Stomach (tissue), 9 donors: ENCODE results near the gene WIZ. TPM values are rescaled to one million over a fixed set of nuclear protein-coding genes. Genes with fewer than 3 reads are reported as not detected.
"Not testable (repeated sequence)": the region's sequence is repeated elsewhere in the genome, so short reads cannot be mapped to it uniquely, and the experiment has no call there.

Experiments used
- DNase-seq, 2 donors: peaks; one replicate each; pipeline versions ENCODE4 v3.0.0 to v3.0.0-alpha.2; 2013 to 2019
- H3K27ac ChIP-seq, 5 donors: fragments of 200-600 bp in 4 of 5; sonication (generic) in 4 of 5; one replicate each; pipeline ENCODE4 v1.5.1; 2013 to 2019; ENCODE audit warnings: mild to moderate bottlenecking in 1 of 5, moderate library complexity in 1 of 5
- H3K27me3 ChIP-seq, 3 donors: fragments of 200-600 bp; sonication (generic); one replicate each; pipeline ENCODE4 v1.5.1; 2017 to 2019; ENCODE audit warnings: mixed run types in 1 of 3
- H3K36me3 ChIP-seq, 4 donors: fragments of 200-600 bp; sonication (generic); 1 replicate in 3 of 4; 2 replicates in 1 of 4; pipeline ENCODE4 v1.5.1; 2016 to 2019
- H3K4me1 ChIP-seq, 4 donors: fragments of 200-600 bp; sonication (generic); one replicate each; pipeline ENCODE4 v1.5.1; 2016 to 2019
- H3K4me3 ChIP-seq, 4 donors: fragments of 200-600 bp; sonication (generic) in 3 of 4; one replicate each; pipeline ENCODE4 v1.5.1; 2016 to 2019; ENCODE audit warnings: mild to moderate bottlenecking in 1 of 4
- H3K9me3 ChIP-seq, 4 donors: fragments of 200-600 bp; sonication (generic); one replicate each; pipeline ENCODE4 v1.5.1; 2016 to 2019
- EP300 ChIP-seq: sonication (generic); formaldehyde crosslinking; IDR thresholded peaks from one replicate; pipeline ENCODE4 v1.6.1; 2017; ENCODE audit warnings: antibody characterized with exemption
- POLR2A ChIP-seq, 4 donors: fragments of 450-650 bp; IDR thresholded peaks; one replicate each; pipeline ENCODE4 v1.6.1; 2016; ENCODE audit warnings: antibody characterized with exemption in 4 of 4, control low read depth in 2 of 4, mild to moderate bottlenecking in 1 of 4, moderate library complexity in 1 of 4
- POLR2AphosphoS5 ChIP-seq, 3 donors: sonication (generic); formaldehyde crosslinking; IDR thresholded peaks; one replicate each; pipeline ENCODE4 v1.6.1; 2016; ENCODE audit warnings: antibody characterized with exemption in 3 of 3
- WGBS, 5 donors: extraction: QIAGEN DNeasy Blood & Tissue Kit in 3 of 5; methylation state at CpG; one replicate each; pipeline versions ENCODE4 v1.1.5 to v1.1.7; 2013 to 2018; 5-methylcytosine and 5-hydroxymethylcytosine counted together
- intact Hi-C: fragments of 100-400 bp; cut with DNase I; formaldehyde crosslinking; loops from one replicate; pipeline ENCODE4 v1.15.1; 2023; ENCODE audit warnings: low total_unique reads
- polyA plus RNA-seq, 3 donors: library from polyadenylated mRNA; stranded (reverse); fragments of 200-250 nt; gene quantifications; one replicate each; pipeline ENCODE4 v1.2.3, GENCODE V29; 2013
- total RNA-seq, 5 donors: library from RNA; depleted of rRNA; stranded (reverse); fragments of >200 nt; gene quantifications; one replicate each; pipeline versions ENCODE4 v1.1.0 to v1.2.3, GENCODE V29; 2014 to 2016
- TF ChIP-seq, protein P1 (sequence below), 7 experiments: fragments of 450-650 bp in 4 of 7; fragments of 200-600 bp in 3 of 7; sonication (generic) in 3 of 7; IDR thresholded peaks; one replicate each; pipeline ENCODE4 v1.5.1; 2016 to 2019; ENCODE audit warnings: antibody characterized with exemption in 7 of 7, control low read depth in 2 of 7, mild to moderate bottlenecking in 1 of 7
- donor health status: healthy with polysubstance abuse.
- donor health status: Bipolar disorder and iron deficiency.
- donor health status: healthy.

WIZ gene
- total and polyA plus RNA-seq, 8 donors, result 13.9 to 124 (median 18.3) TPM

DNA sequence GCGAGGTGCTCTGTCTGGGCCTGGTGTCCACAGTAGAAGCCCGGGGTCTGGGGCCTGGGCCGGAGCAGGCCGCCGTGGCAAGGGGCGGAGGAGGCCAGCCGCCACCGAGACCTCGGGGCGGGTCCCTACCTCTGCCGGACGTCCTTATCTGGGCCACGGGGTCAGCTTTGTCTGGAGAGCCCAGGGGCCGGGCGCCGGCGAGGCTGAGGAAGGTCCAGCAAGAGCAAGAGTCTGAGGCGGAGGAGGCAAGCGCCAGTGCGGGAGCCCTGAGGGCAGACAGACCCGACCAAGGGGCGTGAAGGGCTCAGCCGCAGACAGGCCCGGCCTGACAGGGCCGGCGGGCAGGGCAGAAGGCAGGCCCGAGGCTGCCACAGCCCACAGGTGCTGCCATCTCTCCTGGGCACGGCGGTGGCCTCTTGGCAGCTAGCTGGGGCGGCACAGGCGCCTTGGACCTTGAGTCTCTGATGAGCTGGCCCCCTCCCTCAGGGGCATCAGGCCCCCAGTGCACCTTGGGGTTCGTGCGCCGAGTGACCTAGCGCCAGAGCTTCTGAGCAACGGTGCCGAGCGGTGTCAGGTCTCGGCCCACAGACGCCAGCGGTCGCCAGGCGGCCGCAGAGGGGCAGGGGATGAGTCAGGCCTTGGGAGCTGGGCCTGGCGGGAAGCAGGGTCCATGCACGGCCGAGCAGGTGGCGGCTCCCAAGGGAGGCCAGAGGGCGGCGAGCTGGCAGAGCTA lies 51.1 kb downstream of the WIZ start:
- intact Hi-C loops, result no loop called here
- Histone ChIP-seq H3K36me3 (peaks cover 76 to 99% (median 98%) of the 10 kb centered on the region in 4 donors), H3K9me3 (no peaks in the 10 kb centered on the region), H3K4me1 (peaks cover 0 to 38% (median 21%) of the 10 kb centered on the region in 4 donors), H3K4me3 (no peak overlapping the region), H3K27me3 (no peaks in the 10 kb centered on the region), H3K27ac (no peak overlapping the region)
- no peak for TF ChIP-seq EP300
- no peak for TF ChIP-seq POLR2AphosphoS5 (IDR thresholded peaks at IDR 0.05)
- TF ChIP-seq, protein P1, sequence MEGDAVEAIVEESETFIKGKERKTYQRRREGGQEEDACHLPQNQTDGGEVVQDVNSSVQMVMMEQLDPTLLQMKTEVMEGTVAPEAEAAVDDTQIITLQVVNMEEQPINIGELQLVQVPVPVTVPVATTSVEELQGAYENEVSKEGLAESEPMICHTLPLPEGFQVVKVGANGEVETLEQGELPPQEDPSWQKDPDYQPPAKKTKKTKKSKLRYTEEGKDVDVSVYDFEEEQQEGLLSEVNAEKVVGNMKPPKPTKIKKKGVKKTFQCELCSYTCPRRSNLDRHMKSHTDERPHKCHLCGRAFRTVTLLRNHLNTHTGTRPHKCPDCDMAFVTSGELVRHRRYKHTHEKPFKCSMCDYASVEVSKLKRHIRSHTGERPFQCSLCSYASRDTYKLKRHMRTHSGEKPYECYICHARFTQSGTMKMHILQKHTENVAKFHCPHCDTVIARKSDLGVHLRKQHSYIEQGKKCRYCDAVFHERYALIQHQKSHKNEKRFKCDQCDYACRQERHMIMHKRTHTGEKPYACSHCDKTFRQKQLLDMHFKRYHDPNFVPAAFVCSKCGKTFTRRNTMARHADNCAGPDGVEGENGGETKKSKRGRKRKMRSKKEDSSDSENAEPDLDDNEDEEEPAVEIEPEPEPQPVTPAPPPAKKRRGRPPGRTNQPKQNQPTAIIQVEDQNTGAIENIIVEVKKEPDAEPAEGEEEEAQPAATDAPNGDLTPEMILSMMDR (IDR thresholded peaks at IDR 0.05), result no peak
- no peak for TF ChIP-seq POLR2A (IDR thresholded peaks at IDR 0.05)
- 64 to 79% (median 72%) methylated on average over 39 to 50 of the region's 50 CpGs; no CpG with 5 or more reads in 1 of the 5 donors for WGBS, 5 donors
- DNase-seq, result no peak

DNA sequence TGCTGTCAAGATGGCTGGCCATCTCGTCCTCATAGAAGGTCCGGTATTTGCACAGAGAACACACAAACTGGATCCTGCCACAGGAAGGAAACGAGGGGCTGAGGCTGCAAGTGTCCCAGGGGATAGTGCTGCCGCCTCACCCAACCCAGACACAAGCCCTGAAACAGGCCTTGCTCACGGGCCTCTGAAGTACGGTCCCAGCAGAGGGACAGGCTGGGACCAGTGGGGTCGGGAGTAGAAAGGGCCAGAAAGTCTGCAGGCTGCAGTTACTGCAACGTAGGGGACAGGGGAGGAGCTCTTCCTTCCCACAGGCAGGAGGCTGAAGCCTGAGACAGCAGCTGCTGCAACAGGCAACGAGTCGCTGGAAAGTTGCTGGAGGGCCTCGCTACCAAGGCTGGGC lies 52.0 kb downstream of the WIZ start:
- intact Hi-C loops, result no loop called here
- Histone ChIP-seq H3K36me3 (peaks cover 72 to 99% (median 97%) of the 10 kb centered on the region in 4 donors), H3K27ac (no peak overlapping the region), H3K4me3 (no peak overlapping the region), H3K27me3 (no peaks in the 10 kb centered on the region), H3K9me3 (no peaks in the 10 kb centered on the region), H3K4me1 (peaks cover 0 to 29% (median 13%) of the 10 kb centered on the region in 4 donors)
- DNase-seq, result no peak
- TF ChIP-seq EP300 (no peak), POLR2A (IDR thresholded peaks at IDR 0.05) (no peak), POLR2AphosphoS5 (IDR thresholded peaks at IDR 0.05) (no peak)
- TF ChIP-seq, protein P1 (IDR thresholded peaks at IDR 0.05), result no peak
- 84 to 92% (median 86%) methylated on average over 11 of the region's 11 CpGs for WGBS, 5 donors

DNA sequence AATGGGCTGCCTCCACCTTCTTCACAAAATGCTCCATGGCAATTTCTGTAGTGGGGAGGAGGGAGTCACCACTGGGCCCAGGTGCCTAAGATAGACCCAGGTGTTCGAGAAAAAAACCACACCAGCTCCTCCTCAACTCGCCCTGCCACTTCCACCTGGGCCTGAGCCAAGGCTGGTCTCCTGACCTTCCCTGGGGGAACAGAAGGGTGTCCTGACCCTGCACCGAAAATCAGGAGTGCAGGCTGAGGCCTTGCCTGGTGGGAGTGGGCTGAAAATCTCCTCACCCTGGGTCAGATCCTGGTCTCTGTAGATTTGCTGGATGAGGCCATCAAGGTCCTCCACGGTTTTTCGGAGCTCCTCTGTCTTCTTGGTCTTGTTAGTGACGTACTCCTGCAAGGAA lies 52.5 kb downstream of the WIZ start:
- 73 to 83% (median 74%) methylated on average over 5 to 6 of the region's 6 CpGs for WGBS, 5 donors
- intact Hi-C loops, result no loop called here
- no peak for DNase-seq
- H3K4me3 ChIP-seq, result no peak overlapping the region
- H3K9me3 ChIP-seq, result no peaks in the 10 kb centered on the region
- no peaks in the 10 kb centered on the region for H3K27me3 ChIP-seq
- TF ChIP-seq POLR2A (IDR thresholded peaks at IDR 0.05), result no peak
- TF ChIP-seq EP300, result no peak
- no peak for TF ChIP-seq POLR2AphosphoS5 (IDR thresholded peaks at IDR 0.05)
- TF ChIP-seq, protein P1 (IDR thresholded peaks at IDR 0.05), result no peak
- H3K27ac ChIP-seq, result no peak overlapping the region
- H3K4me1 ChIP-seq, result peaks cover 0 to 23% (median 10%) of the 10 kb centered on the region in 4 donors
- peaks cover 69 to 97% (median 96%) of the 10 kb centered on the region in 4 donors for H3K36me3 ChIP-seq

- H3K36me3 ChIP-seq, result peaks cover 74 to 97% (median 96%) of the 10 kb centered on the region in 4 donors
- no peaks in the 10 kb centered on the region for H3K27me3 ChIP-seq
- DNase-seq, result no peak
- TF ChIP-seq, protein P1 (IDR thresholded peaks at IDR 0.05), result no peak
- TF ChIP-seq POLR2AphosphoS5 (IDR thresholded peaks at IDR 0.05) (no peak), EP300 (no peak), POLR2A (IDR thresholded peaks at IDR 0.05) (no peak)
- H3K27ac ChIP-seq, result no peak overlapping the region
- H3K4me1 ChIP-seq, result peaks cover 0 to 15% (median 6%) of the 10 kb centered on the region in 4 donors
- intact Hi-C loops, result no loop called here
- H3K4me3 ChIP-seq, result no peak overlapping the region
- WGBS, 5 donors, result 94 to 100% (median 96%) methylated on average over 3 of the region's 3 CpGs
- H3K9me3 ChIP-seq, result no peaks in the 10 kb centered on the region
Observed at GRCh38 chr19:15396436-15396835, 53.3 kb downstream of the WIZ start.

GRCh38 chr19:15395251-15395650 lies 54.5 kb downstream of the WIZ start:
- intact Hi-C loops, result not testable (repeated sequence)
- H3K36me3 ChIP-seq, result peaks cover 62 to 93% (median 88%) of the 10 kb centered on the region in 4 donors
- whole genome bisulfite sequencing, 5 donors, result 91 to 95% (median 94%) methylated on average over 17 of the region's 17 CpGs

More at GRCh38 chr19:15395251-15395650, 54.5 kb downstream of the WIZ start:
- H3K4me3 ChIP-seq, DNase-seq, H3K27ac ChIP-seq, H3K9me3 ChIP-seq, H3K27me3 ChIP-seq: not testable (repeated sequence)
- peaks cover 0 to 11% (median 0%) of the 10 kb centered on the region in 4 donors for H3K4me1 ChIP-seq
